Glutamatergic neuron (in vitro differentiated cells): ENCODE data around the gene GRIK3. TPM values are rescaled to one million over a fixed set of nuclear protein-coding genes. Genes with fewer than 3 reads are reported as not detected.

Source experiments
- DNase-seq: peaks from one replicate; pipeline ENCODE4 v3.0.0; 2022
- H3K27ac Mint-ChIP-seq: one replicate; pipeline ENCODE4 v1.8.0; 2020; ENCODE audit warnings: mild to moderate bottlenecking, mixed read lengths, inconsistent platforms; ENCODE audit not compliant: unreplicated experiment
- H3K27me3 Mint-ChIP-seq: one replicate; pipeline ENCODE4 v1.8.0; 2020; ENCODE audit warnings: mild to moderate bottlenecking, moderate library complexity, mixed read lengths, inconsistent platforms; ENCODE audit not compliant: unreplicated experiment
- H3K36me3 Mint-ChIP-seq: one replicate; pipeline ENCODE4 v1.8.0; 2020; ENCODE audit warnings: mild to moderate bottlenecking, mixed read lengths, inconsistent platforms; ENCODE audit not compliant: unreplicated experiment
- H3K4me1 Mint-ChIP-seq: one replicate; pipeline ENCODE4 v1.8.0; 2020; ENCODE audit warnings: mild to moderate bottlenecking, low read depth, mixed read lengths, inconsistent platforms; ENCODE audit not compliant: unreplicated experiment
- H3K4me3 Mint-ChIP-seq: one replicate; pipeline ENCODE4 v1.8.0; 2020; ENCODE audit warnings: mild to moderate bottlenecking, mixed read lengths, inconsistent platforms; ENCODE audit not compliant: unreplicated experiment
- H3K9me3 Mint-ChIP-seq: one replicate; pipeline ENCODE4 v1.8.0; 2020; ENCODE audit warnings: mild to moderate bottlenecking, moderate library complexity, mixed read lengths, inconsistent platforms; ENCODE audit not compliant: unreplicated experiment
- CTCF ChIP-seq: fragments of 200-600 bp; sonication (generic); IDR thresholded peaks from one replicate; pipeline ENCODE4 v1.5.0; 2021; ENCODE audit not compliant: partially characterized antibody, unreplicated experiment
- total RNA-seq: library from RNA; stranded (reverse); fragmentation: NEBNext Ultra II Directional; extraction: Animal tissue kit (Norgen Biotek cat#: 25700); gene quantifications from one replicate; pipeline ENCODE4 v1.2.1, GENCODE V29; 2021; ENCODE audit not compliant: unreplicated experiment

The GRIK3 gene
- total RNA-seq, 1 donor from 2014 or later = 60.1 TPM

DNA sequence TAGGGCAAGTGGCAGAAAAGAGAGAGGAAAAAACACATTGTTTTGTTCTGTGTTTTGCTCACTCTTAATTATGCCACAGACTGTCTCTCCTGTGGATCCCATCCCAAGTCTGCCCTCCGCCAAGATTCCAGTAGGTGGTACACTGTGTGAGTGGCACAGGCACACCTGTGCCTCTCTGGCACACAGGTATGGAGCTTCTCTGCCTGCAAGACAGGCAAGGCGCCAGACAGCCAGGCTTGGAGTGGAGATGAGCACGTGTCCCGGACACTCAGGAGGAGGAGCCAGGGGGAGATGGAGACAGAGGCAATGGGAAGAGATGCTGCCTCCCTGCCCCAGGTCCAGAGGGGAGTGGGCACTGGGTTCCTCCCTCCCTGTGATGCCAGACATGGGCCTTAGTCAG lies 6.5 kb upstream of the GRIK3 start:
- TF ChIP-seq CTCF = no peak
- peak overlapping the region; percentile 31 for H3K27ac Mint-ChIP-seq
- DNase-seq = no peak
- H3K4me3 Mint-ChIP-seq = peak overlapping the region; percentile 10
- peaks cover 37% of the 10 kb centered on the region for H3K4me1 Mint-ChIP-seq
- no peaks in the 10 kb centered on the region for H3K36me3 Mint-ChIP-seq
- peaks cover 8% of the 10 kb centered on the region for H3K9me3 Mint-ChIP-seq
- H3K27me3 Mint-ChIP-seq = peaks cover 12% of the 10 kb centered on the region

GRCh38 chr1:37040261-37040660 lies 5.9 kb upstream of the GRIK3 start:
- peaks cover 7% of the 10 kb centered on the region for H3K9me3 Mint-ChIP-seq
- peaks cover 41% of the 10 kb centered on the region for H3K4me1 Mint-ChIP-seq
- DNase-seq = peak; percentile 29
- TF ChIP-seq CTCF = no peak
- H3K27ac Mint-ChIP-seq = peak overlapping the region; percentile 31
- peaks cover 13% of the 10 kb centered on the region for H3K27me3 Mint-ChIP-seq
- H3K36me3 Mint-ChIP-seq = no peaks in the 10 kb centered on the region
- H3K4me3 Mint-ChIP-seq = no peak overlapping the region

- peaks cover 44% of the 10 kb centered on the region for H3K4me1 Mint-ChIP-seq
- H3K27me3 Mint-ChIP-seq = peaks cover 14% of the 10 kb centered on the region
Measured at GRCh38 chr1:37038227-37039093, 4.1 kb upstream of the GRIK3 start.

DNA sequence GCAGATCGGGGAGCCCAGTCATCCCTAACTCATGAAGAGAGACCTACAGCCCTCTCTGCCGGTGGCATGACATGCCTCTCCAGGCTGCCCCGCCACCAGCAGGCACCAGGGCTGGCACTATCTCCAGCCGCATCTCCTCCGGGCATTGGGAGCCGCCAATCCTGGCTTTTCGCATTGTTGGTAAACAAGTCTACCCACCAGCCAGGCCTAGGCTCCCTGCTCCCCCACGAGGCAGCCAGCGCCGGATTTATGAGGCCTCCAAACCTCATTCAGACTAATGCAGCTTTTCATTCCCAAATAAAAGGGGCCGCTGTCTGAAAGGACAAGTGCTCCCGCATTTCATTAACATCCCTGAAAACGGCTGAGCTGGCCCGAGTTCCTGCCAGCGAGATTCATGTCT lies 3.4 kb upstream of the GRIK3 start:
- no peak overlapping the region for H3K4me3 Mint-ChIP-seq
- no peak overlapping the region for H3K27ac Mint-ChIP-seq
- DNase-seq = no peak

More at GRCh38 chr1:37038227-37039093, 4.1 kb upstream of the GRIK3 start:
- H3K27ac Mint-ChIP-seq = no peak overlapping the region
- peak; percentile 36 for DNase-seq
- H3K9me3 Mint-ChIP-seq = peaks cover 5% of the 10 kb centered on the region
- TF ChIP-seq CTCF = no peak
- no peak overlapping the region for H3K4me3 Mint-ChIP-seq
- H3K36me3 Mint-ChIP-seq = no peaks in the 10 kb centered on the region

More for the DNA sequence above, 3.4 kb upstream of the GRIK3 start:
- H3K27me3 Mint-ChIP-seq = peaks cover 9% of the 10 kb centered on the region
- H3K4me1 Mint-ChIP-seq = peaks cover 41% of the 10 kb centered on the region
- no peaks in the 10 kb centered on the region for H3K36me3 Mint-ChIP-seq
- H3K9me3 Mint-ChIP-seq = peaks cover 5% of the 10 kb centered on the region
- no peak for TF ChIP-seq CTCF
